ENCODE data around the gene CNIH2. TPM values are rescaled to one million over a fixed set of nuclear protein-coding genes. Genes with fewer than 3 reads are reported as not detected.

Gene CNIH2
- total and polyA plus RNA-seq, 2 experiments from 2014 or later, result 4.3 to 9.2 TPM

- TF ChIP-seq, protein P1, sequence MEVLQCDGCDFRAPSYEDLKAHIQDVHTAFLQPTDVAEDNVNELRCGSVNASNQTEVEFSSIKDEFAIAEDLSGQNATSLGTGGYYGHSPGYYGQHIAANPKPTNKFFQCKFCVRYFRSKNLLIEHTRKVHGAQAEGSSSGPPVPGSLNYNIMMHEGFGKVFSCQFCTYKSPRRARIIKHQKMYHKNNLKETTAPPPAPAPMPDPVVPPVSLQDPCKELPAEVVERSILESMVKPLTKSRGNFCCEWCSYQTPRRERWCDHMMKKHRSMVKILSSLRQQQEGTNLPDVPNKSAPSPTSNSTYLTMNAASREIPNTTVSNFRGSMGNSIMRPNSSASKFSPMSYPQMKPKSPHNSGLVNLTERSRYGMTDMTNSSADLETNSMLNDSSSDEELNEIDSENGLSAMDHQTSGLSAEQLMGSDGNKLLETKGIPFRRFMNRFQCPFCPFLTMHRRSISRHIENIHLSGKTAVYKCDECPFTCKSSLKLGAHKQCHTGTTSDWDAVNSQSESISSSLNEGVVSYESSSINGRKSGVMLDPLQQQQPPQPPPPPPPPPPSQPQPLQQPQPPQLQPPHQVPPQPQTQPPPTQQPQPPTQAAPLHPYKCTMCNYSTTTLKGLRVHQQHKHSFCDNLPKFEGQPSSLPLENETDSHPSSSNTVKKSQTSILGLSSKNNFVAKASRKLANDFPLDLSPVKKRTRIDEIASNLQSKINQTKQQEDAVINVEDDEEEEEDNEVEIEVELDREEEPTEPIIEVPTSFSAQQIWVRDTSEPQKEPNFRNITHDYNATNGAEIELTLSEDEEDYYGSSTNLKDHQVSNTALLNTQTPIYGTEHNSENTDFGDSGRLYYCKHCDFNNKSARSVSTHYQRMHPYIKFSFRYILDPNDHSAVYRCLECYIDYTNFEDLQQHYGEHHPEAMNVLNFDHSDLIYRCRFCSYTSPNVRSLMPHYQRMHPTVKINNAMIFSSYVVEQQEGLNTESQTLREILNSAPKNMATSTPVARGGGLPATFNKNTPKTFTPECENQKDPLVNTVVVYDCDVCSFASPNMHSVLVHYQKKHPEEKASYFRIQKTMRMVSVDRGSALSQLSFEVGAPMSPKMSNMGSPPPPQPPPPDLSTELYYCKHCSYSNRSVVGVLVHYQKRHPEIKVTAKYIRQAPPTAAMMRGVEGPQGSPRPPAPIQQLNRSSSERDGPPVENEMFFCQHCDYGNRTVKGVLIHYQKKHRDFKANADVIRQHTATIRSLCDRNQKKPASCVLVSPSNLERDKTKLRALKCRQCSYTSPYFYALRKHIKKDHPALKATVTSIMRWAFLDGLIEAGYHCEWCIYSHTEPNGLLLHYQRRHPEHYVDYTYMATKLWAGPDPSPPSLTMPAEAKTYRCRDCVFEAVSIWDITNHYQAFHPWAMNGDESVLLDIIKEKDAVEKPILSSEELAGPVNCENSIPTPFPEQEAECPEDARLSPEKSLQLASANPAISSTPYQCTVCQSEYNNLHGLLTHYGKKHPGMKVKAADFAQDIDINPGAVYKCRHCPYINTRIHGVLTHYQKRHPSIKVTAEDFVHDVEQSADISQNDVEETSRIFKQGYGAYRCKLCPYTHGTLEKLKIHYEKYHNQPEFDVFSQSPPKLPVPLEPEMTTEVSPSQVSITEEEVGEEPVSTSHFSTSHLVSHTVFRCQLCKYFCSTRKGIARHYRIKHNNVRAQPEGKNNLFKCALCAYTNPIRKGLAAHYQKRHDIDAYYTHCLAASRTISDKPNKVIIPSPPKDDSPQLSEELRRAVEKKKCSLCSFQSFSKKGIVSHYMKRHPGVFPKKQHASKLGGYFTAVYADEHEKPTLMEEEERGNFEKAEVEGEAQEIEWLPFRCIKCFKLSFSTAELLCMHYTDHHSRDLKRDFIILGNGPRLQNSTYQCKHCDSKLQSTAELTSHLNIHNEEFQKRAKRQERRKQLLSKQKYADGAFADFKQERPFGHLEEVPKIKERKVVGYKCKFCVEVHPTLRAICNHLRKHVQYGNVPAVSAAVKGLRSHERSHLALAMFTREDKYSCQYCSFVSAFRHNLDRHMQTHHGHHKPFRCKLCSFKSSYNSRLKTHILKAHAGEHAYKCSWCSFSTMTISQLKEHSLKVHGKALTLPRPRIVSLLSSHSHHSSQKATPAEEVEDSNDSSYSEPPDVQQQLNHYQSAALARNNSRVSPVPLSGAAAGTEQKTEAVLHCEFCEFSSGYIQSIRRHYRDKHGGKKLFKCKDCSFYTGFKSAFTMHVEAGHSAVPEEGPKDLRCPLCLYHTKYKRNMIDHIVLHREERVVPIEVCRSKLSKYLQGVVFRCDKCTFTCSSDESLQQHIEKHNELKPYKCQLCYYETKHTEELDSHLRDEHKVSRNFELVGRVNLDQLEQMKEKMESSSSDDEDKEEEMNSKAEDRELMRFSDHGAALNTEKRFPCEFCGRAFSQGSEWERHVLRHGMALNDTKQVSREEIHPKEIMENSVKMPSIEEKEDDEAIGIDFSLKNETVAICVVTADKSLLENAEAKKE (CRISPR knock-in tag; IDR thresholded peaks at IDR 0.05), result no peak
- no peak for TF ChIP-seq CREB1 (CRISPR knock-in tag; IDR thresholded peaks at IDR 0.05; ENCODE audit: low read depth)
- no peak for TF ChIP-seq REST (IDR thresholded peaks at IDR 0.05; ENCODE audit: unreplicated experiment)
- TF ChIP-seq ZNF331 (CRISPR knock-in tag; IDR thresholded peaks at IDR 0.05; ENCODE audit: low read depth), result no peak
- TF ChIP-seq JUNB (IDR thresholded peaks at IDR 0.05; ENCODE audit: unreplicated experiment), result no peak
- no peak for TF ChIP-seq ZNF114 (CRISPR knock-in tag; IDR thresholded peaks at IDR 0.05)
- no peak for TF ChIP-seq STAT1 (IDR thresholded peaks at IDR 0.05; ENCODE audit: unreplicated experiment)
- no peak for TF ChIP-seq NANOG (IDR thresholded peaks at IDR 0.05; ENCODE audit: borderline replicate concordance)
These were observed 47.0 kb upstream of the CNIH2 start (continued) for GRCh38 chr11:66230978-66231377.

All from GM23338 (cell line).